Left lobe of liver (tissue), 2 donors: ENCODE results near the gene RESF1. TPM values are rescaled to one million over a fixed set of nuclear protein-coding genes. Genes with fewer than 3 reads are reported as not detected.
A peak's percentile ranks its signal among the peaks of the same experiment; 100 is the strongest.

Experiments used
- ATAC-seq: fragments of 200-7000 bp; cut with Tn5 transposase; one replicate; pipeline ENCODE4 v1.9.1; 2020; ENCODE audit warnings: mild to moderate bottlenecking, moderate library complexity
- DNase-seq: peaks from one replicate; pipeline ENCODE4 v3.0.0-alpha.2; 2020; ENCODE audit warnings: low spot score
- total RNA-seq: library from RNA; stranded (reverse); gene quantifications from one replicate; pipeline ENCODE4 v1.2.1, GENCODE V29; 2021
- donor health status: DM: no; HTN: no; CAD: no; lungs with moderate emphysema.
- donor health status: DM: no; HTN: yes; CAD: no.

The RESF1 gene
- 27.3 TPM for total RNA-seq

DNA sequence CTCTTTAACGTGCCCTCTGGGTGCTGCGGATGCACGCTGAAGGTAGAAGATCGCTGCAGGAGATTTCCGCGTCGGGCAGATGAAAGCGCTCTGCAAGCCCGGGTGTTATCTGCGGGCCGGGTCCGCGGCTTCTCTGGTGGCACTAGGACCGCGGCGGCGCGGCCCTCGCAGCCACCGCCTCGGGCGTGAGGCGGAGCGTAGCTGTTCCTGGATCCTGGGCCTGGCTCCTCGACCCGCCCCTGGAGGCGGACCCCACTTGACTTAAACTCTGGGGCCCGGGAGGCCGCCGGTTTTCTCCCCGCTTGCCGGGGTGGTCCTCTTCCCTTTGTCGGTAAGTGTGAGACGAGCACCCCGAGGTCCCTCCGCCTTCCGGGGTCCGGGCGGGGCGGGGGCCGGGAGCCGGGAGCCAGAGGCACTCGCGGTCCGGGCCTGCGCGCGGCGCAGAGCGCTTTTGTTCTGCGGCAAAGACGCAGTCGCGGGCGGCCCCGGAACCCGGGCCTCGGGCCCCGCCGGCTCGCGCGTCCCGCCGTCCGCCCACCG is at the start of gene RESF1:
RESF1 (plus strand) TSS at position 255 of the 540 bp plus-strand sequence. CDS start 21,541 bp downstream, outside the sequence.
- ATAC-seq, result peak; percentile 95
- peak; percentile 93 for DNase-seq

- ATAC-seq (no peak), DNase-seq (no peak)
Observed at GRCh38 chr12:31914927-31915326, 44.3 kb upstream of the RESF1 start.

DNA sequence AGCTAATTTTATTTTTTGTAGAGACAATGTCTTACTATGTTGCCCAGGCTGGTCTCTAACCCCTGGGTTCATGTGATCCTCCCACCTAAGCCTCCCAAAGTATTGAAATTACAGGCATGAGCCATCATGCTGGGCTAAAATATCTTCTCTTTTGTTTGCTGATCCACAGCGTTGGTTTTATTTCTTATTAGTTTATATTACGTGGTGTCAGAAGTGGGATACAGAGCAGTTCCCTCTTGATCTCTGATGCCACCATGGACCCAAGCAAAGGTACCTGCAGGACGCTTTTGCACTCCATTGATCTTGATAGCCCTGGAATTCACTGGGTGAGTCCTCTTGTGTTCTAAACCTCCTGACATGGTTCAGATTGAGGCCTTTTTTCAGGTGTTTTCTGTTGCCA is 43.8 kb upstream of the RESF1 start:
- ATAC-seq (no peak), DNase-seq (no peak)

DNA sequence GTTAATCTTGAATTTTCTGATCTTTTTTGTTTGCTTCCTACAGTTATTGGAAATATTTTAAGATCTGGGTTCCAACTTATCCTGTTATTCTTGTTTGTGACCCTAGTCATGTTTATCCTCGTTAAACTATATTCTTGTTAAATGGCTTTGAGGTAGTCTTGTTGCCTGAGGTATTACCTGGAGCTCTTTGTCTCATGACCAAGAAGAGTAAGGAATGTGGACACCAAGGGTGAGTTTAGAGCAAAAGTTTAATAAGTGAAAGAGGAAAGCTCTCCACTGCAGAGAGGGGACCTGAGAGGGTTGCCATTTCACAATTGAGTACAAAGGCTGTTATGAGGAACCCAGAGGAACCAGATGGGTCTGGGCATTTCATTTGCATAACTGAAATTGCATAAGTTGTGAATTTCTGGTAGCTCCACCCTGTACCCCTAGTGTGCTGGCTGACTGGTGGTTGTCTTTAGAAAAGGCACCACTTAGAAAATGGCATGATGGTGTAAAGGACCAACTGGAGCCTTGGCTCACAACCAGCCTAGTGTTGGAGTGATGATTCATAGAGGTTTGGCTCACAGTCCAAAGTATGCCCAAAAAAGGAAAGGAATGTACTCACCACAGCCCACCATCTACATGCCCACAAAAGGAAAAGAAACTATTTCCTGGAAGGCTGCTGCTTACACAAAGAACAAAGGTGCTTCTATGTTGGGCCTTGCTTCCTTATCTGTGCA is 36.7 kb upstream of the RESF1 start:
- no peak for ATAC-seq

DNA sequence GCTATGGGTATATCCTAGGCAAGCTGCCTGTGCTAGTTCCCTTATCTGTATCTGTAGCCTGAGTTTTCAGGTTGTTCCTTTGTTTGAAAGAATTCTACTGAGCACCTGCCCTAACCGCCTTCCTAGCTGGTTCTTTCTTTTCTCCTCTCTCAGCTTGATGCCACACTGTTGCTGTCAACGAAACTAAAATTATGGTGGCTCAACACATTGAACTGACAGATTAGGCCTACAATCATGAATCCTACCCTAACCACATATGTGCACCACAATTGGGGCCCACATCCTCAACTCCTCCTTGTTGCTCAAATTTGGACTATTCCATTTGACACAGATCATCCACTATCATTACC is 36.2 kb upstream of the RESF1 start:
- no peak for ATAC-seq

More for the DNA sequence above, 36.7 kb upstream of the RESF1 start:
- no peak for DNase-seq

DNA sequence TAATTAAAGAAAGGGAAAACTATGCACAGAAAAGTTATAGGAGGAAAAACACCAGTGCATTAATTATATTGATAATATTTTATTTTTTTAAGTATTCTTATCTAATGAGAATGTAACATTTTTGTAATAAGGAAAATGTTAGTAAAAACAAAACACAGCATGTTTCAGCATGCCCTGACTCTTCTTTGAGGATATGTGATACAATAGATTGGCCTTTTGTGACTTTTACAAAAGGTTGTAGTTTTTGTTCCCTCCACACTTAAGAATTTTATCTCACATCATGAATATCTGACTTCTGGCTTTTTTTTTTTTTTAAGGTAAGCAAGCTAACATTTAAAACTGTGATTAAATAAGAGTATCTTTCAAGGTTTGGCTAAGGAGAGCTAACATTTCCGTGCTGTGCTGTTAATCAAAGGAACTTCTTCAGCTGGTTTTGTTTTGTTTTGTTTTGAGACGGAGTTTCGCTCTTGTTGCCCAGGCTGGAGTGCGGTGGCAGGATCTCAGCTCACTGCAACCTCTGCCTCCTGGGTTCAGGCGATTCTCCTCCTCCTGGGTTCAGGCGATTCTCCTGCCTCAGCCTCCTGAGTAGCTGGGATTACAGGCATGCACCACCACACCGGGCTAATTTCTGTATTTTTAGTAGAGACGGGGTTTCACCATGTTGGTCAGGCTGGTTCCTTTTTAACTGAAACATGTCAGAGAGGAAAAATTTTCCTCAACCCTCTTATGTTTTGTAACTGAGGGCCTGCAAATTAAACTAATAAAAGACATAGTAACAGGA is 30.8 kb upstream of the RESF1 start:
- ATAC-seq (no peak), DNase-seq (no peak)

More for the DNA sequence above, 36.2 kb upstream of the RESF1 start:
- DNase-seq, result no peak

DNA sequence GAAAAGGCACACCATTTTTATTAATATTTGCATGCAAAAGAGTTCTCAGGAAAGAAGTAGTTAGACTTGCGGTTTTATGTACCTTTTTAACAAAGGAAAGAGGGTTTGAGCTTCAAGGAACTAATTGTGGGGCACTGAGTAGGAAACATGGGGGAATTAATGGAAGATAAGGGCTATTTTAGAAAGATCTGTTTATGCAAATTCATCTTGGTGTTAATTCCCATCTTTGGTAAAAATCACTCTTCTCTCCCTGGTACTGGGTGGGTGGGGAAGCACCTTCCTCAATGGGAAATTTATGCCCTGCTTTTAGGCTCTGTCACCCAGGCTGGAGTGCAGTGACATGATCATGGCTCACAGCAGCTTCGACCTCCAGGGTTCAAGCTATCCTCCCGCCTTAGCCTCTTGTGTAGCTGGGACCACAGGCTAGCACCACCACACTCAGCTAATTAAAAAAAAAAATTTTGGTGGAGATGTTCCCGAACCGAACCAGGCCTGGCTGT is 30.1 kb upstream of the RESF1 start:
- ATAC-seq, result no peak
- no peak for DNase-seq

DNA sequence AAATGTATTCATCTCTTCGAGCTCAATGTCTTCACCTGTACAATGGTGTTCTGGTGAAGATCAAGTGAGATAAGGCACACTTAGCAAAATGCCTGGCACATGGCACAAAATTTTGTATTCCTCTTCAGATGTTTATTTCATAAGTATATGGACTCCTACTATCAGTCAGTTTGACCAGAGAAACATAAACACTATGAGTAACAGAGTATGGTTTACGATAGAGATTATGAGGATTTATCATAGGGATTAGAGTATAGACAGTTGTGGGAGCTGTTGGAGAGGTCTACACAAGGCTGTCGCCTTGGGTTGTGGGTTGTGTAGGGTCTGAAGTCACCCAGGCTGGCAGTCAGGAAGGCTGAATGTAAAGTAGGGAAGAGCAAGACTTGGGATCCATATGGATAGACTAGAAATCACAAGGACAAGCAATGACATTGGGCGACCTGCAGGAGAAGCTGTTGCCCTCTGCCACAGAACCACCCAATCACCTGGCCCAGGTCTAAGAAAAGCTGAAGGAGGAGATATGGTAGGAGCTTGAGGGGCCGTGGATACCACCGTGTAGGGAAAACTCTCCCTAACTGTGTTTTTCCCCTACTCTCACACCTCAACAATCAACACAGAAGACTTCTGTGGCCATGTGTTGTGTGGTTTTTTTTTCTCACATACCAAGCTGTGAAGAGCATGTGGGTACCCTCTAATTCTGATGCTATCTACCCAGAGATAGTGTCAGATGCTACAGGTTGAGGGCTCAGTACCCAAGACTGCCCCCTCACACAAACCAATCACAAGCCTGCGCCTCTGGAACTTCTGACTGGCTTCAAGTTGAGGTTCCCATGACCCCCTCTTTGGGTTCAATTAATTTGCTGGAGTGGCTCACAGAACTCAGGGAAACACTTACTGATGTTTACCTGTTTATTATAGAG is 27.2 kb upstream of the RESF1 start:
- ATAC-seq, result peak; percentile 19
- no peak for DNase-seq

DNA sequence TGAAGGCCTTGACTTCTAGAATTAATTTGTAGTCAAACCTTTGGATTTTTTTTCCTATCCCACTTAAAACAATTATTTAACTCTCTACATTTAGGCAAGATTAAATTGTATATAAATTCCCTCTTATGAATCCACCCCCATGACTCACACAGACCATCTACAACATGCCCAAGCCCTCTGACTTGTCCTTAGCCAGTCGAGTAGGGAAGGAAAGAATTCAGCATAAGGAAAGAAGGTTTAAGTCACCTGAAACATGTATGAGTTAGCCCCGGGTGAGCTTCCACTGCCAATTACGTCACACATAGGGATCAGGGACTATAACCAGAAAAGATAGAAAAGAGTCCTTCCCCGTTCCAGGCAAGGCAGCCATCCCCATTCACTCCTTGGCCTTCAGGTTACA is 14.9 kb upstream of the RESF1 start:
- no peak for ATAC-seq
- no peak for DNase-seq

DNA sequence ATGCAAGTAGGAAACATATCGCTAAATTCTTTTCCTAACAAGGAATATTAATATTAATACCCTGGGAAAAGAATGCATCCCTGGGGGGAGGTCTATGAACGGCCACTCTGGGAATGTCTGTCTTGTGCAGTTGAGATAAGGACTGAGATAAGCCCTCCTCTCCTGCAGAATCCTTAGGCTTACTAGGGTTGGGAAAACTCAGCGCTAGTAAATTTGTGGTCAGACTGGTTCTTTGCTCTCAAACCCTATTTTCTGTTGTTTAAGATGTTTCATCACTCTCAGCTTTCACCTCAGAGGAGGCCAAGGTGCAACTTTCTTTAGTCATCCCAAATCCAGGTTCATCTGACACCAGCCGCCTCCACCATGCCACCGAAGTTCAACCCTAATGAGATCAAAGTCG is 11.2 kb upstream of the RESF1 start:
- no peak for DNase-seq
- no peak for ATAC-seq

- peak; percentile 74 for ATAC-seq
Observed at GRCh38 chr12:31948697-31949359, 10.4 kb upstream of the RESF1 start.

DNA sequence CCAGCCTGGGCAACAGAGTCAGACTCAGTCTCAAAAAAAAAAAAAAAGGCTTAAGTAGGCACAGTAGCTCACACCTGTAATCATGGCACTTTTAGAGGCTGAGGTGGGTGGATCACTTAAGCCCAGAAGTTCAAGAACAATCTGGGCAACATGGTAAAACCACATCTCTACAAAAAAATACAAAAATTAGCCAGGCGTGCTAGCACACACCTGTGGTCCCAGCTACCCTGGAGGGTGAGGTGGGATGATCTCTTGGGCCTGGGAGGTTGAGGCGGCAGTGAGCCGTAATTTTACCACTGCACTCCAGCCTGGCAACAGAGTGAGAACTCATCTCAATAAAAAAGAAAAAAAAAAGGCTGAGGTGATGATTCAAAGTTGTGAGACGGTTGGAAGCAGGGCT is 9.1 kb upstream of the RESF1 start:
- no peak for ATAC-seq
- DNase-seq, result no peak

More at GRCh38 chr12:31948697-31949359, 10.4 kb upstream of the RESF1 start:
- peak; percentile 80 for DNase-seq

- peak; percentile 6 for DNase-seq
- no peak for ATAC-seq
Observed at GRCh38 chr12:31950492-31950891, 8.7 kb upstream of the RESF1 start.

GRCh38 chr12:31951008-31951407 is 8.2 kb upstream of the RESF1 start:
- DNase-seq, result no peak
- ATAC-seq, result no peak

- ATAC-seq, result no peak
- DNase-seq, result no peak
Observed at GRCh38 chr12:31951939-31952338, 7.3 kb upstream of the RESF1 start.

DNA sequence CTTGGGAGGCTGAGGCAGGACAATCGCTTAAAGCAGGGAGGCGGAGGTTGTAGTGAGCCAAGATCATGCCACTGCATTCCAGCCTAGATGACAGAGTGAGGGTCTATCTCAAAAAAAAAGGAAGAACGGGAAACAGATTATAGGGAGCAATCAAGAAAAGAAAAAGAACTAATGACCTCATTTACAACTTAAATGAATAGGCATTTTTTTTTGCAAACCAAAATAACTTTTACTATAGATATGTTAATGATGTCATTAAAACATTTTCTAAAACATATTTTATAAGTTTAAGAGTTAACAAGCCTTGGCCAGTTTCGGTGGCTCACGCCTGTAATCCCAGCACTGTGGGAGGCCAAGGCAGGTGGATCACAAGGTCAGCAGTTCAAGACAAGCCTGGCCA is 6.8 kb upstream of the RESF1 start:
- DNase-seq (no peak), ATAC-seq (no peak)

GRCh38 chr12:31954925-31955858 is 4.0 kb upstream of the RESF1 start:
- DNase-seq, result peak; percentile 33
- ATAC-seq, result no peak

DNA sequence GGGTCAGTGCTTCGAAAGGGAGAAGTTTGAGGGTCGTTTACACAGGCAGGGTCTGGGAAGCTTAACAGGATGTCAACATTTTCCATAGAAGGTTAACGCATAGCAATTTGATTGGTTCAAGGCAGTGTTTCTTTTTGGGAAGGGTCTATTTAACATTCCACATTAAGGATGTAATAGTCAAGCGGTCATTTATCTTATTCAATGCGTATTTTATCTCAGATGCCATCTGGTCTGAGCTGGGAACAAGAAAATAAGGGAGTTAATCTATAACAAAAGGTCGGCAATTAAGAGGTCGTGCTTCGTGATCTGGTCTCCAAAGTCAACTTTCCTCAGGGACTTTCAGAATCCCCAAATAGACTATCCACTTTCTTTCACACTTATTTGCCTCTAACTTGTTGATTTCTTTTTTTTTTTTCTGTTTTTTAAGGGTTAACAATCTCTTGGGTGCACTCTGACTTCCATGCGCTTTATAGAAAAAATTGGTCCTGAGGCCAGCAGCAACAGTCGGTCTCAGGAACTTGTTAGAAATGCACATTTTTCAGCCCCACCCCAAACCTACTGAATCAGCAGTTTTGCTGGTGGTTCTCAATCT is 550 bp upstream of the RESF1 start:
- DNase-seq, result no peak
- ATAC-seq, result peak; percentile 21
